Subcutaneous adipose tissue (tissue), 4 donors: Measurements from ENCODE around the gene FKBP1A. TPM values are rescaled to one million over a fixed set of nuclear protein-coding genes. Genes with fewer than 3 reads are reported as not detected.

ENCODE experiments used
- total RNA-seq, 4 donors: library from RNA; depleted of rRNA; stranded (reverse); fragments of >200 nt; gene quantifications; one replicate each; pipeline ENCODE4 v1.1.0, GENCODE V29; 2016
- TF ChIP-seq, protein P1 (sequence below): fragments of 450-650 bp; IDR thresholded peaks from one replicate; pipeline ENCODE4 v1.5.1; 2016; ENCODE audit warnings: low read depth, mild to moderate bottlenecking, control low read depth, antibody characterized with exemption, moderate library complexity

The FKBP1A gene
- total RNA-seq, 4 donors from 2014 or later, result 131 to 257 (median 165) TPM

DNA sequence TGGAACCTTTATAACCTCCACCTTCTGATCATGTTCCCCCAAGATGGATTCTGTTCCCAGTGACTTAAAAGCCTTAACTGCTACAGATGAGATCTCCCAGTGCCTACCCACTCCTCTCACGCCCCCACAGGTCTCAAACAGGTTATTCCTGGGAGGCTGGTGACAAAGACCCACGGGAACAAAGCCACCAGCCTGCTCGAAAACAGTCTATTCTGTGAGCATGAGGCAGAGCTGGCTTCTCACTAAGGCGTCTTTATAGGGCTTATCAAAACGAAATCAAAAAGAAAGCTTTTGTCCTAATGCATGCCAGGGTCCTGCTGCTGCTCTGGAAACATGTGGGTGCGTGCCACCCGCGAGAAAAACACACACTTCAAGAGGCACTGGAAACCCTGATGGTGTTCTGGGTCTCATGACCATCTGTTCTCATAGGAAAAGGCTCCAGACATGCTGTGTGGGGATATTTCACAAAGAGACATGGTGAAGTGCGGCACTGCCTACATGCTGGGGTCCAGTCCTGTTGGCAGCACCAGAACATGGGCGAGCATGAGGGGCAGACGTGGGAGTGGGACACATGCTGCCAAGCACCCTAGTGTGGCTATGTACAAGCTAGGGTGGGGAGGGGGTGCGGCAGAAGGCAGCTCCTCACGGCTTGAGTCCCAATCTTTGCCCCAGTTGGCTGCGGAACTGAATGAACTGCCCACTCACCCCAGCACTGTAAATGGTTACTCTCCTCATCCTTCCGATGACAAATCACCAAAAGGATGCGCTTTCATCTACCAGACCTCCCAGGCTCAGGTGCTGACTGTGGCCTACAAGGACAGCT, 2.1 kb downstream of the FKBP1A start:
- TF ChIP-seq, protein P1, sequence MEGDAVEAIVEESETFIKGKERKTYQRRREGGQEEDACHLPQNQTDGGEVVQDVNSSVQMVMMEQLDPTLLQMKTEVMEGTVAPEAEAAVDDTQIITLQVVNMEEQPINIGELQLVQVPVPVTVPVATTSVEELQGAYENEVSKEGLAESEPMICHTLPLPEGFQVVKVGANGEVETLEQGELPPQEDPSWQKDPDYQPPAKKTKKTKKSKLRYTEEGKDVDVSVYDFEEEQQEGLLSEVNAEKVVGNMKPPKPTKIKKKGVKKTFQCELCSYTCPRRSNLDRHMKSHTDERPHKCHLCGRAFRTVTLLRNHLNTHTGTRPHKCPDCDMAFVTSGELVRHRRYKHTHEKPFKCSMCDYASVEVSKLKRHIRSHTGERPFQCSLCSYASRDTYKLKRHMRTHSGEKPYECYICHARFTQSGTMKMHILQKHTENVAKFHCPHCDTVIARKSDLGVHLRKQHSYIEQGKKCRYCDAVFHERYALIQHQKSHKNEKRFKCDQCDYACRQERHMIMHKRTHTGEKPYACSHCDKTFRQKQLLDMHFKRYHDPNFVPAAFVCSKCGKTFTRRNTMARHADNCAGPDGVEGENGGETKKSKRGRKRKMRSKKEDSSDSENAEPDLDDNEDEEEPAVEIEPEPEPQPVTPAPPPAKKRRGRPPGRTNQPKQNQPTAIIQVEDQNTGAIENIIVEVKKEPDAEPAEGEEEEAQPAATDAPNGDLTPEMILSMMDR, result no peak

DNA sequence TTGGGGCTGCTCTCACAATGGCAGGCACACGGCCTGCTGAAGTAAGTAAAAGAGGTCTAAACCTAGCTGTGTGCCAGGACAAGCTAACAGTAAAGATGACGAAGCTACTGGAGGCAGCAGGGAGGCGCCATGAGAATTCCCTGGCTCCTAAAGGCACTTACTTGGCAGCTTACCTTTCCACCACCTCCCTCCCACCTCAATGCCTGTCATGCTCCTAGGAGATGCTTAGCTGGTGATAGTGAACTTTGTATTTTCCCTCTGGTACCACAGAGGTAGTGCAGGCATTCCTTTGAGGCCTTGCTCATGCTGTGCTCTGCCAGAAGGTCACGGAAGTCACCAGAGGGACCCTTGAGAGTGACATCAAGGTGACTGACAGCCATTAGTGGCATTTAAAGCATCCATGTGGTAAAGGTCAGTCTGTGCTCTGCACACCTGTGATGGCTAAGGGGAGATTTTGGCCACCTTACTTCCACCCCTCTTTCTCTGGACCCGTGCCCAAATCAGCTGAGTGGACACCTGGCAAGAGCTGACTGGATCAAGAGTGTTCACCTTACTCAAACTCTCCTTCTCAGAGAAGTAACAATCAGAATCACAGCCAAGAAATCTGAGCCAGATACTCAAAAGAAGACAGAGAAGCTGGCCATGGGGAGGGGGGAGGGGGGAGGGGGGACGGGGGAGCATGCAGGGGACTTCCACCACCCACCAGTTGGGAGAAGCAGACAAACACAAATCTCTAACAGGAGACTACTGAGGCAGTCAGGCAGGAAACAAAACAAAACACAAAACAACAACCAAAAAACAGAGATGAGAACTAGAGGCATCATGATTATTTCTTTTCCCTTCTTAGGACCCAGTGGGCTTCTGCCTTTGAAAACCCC, 2.9 kb downstream of the FKBP1A start:
- TF ChIP-seq, protein P1, result no peak

DNA sequence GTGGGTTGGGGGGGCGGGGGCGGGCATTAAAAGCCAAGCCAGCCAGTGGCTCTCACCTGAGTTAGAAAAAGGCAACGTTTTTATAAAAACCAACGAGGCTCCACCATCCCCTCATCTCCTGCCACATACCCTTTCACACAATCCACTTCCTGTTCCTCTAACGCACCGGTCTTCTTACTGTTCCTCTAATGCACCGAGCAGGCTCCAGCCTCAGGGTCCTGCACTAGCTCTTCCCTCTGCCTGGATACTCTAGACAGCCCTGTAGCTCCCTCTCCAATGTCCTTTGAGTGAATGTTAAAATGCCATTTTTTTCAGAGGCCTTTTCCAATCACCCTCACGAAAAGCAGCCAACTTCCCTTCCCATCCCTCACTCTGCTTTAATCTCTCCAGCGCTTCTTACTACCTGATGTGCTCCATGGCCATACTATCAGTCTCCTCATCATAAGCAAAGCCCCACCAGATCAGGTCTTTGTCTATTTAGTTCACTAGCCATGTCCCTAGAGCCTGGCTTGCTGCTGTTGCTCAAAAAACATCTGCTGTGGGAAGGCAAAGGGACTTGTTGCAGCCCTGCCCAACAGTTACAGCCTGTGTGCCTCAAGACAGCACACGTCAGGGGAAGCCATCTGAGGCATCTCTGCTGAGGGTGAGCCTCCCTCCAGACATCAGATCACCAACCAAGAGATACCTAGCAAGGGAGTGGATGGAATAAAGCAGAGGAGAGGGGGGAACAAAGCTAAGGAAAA, 3.9 kb downstream of the FKBP1A start:
- TF ChIP-seq, protein P1, result no peak

DNA sequence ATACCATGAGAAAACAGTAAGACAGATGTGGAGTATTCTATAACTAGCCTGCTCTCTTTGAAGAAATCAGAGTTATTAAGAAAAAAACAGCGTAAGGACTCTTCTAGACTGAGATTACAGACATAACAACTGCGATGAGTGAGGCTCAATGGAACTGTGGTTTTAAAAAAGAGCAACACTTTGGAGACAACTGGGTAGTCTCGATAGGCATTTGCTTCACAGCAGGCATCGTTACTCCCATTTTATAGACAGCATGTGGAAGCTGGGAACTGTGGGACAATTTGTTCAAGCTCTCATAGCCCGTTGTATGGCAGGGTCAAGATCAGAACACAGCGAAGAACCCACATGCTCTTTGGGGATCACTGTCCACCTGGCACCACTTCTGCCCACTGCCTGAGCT, 4.6 kb downstream of the FKBP1A start:
- TF ChIP-seq, protein P1, result no peak

DNA sequence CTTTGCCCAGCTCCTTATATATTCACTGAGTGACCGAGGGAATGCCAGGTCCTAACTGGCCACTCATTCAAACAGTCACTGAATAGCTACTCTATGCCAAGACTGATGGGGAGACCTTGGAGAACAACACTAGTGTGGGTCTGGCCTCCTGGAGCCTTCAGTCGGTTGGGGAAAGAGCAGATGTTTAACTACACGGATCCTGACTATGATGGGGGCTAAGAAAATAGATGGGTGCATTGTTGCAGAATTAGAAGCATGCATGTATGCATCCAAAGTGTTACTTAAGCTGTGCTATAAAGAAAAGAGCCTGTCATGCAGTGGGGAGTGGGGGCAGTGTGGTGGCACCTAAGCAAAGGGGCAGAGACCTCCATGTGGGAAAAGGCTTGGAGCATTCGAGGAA, 6.5 kb downstream of the FKBP1A start:
- TF ChIP-seq, protein P1, result no peak

DNA sequence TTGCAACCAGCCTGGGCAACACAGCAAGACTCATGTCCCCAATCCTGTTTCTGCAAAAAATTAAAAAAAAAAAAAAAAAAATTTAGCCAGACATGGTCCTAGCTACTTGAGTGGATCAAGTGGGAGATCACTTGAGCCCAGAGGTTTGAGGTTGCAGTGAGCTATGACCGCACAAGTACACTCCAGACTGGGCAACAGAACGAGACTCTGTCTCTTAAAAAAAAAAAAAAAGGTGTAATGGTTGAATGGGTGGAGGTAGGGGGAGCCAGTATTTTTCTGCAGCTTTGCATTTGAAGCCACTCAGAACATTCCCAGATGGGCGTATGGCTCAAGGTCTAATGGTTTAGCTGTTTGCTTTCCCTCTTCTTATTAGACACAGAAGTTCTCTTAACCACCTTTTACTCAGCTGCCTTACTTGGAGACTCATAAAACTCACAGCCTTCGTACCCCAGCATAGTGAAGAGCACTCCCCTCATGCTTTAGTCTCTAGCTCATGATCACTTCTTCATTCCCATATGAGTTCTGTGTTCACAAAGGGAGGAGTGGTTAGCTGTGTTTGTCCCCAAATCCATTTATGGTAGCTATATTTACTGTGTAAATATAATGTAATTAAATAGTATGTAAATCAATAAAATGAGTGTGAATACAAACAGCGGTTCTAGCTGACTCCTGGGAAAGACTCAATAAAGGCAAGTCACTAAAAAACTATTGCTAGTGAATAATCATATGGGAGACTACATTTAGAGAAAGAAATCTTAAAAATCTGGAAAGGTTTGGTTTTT, 9.0 kb downstream of the FKBP1A start:
- TF ChIP-seq, protein P1, result no peak
